ENCODE data around the gene ATOX1.

Gene ATOX1

GRCh38 chr5:151757233-151758140 lies 944 bp downstream of the ATOX1 start:
- H3K9me3 ChIP-seq (ENCODE audit: insufficient read depth, low read depth, low read length) = no peaks in the 10 kb centered on the region
- H3K27me3 ChIP-seq (ENCODE audit: insufficient read depth, low read length) = no peaks in the 10 kb centered on the region
- H2AK5ac ChIP-seq (ENCODE audit: low read length) = no peak overlapping the region
- no peak overlapping the region for H4K8ac ChIP-seq (ENCODE audit: low read depth, low read length)
- no peak overlapping the region for H2BK5ac ChIP-seq (ENCODE audit: low read depth, low read length, poor library complexity)
- H2BK120ac ChIP-seq (ENCODE audit: insufficient read depth, low read length, poor library complexity) = peak overlapping the region; percentile 57
- WGBS (ENCODE audit: extremely low coverage, insufficient coverage, insufficient read length) = no CpG with 5 or more reads among the region's 9 CpGs
- H3K14ac ChIP-seq (ENCODE audit: low read length) = peak overlapping the region; percentile 33
- H3K36me3 ChIP-seq (ENCODE audit: control insufficient read depth in 1 of 2, insufficient read depth in 2 of 2, low read length in 2 of 2) = peaks cover 2% of the 10 kb centered on the region in 2 experiments
- H3K4me2 ChIP-seq (ENCODE audit: low read length) = peak overlapping the region; percentile 72
- H3K4ac ChIP-seq (ENCODE audit: low read depth, low read length) = peak overlapping the region; percentile 30
- H3K23ac ChIP-seq (ENCODE audit: low read length) = no peak overlapping the region
- H3K18ac ChIP-seq (ENCODE audit: low read length) = no peak overlapping the region
- H3K4me1 ChIP-seq (ENCODE audit: control insufficient read depth in 1 of 2, insufficient read depth in 2 of 2, low read length in 2 of 2) = peaks cover 10 to 17% of the 10 kb centered on the region in 2 experiments
- peak overlapping the region; percentile 75 for H3K9ac ChIP-seq (ENCODE audit: low read length)
- H3K79me1 ChIP-seq (ENCODE audit: low read length) = peaks cover 7% of the 10 kb centered on the region
- peak overlapping the region; percentile 80 for H3K4me3 ChIP-seq (ENCODE audit: low read depth, low read length)
- peak in 1 of 2 donors; percentile 6 for DNase-seq
- H4K12ac ChIP-seq (ENCODE audit: low read depth, low read length) = no peak overlapping the region
- H2BK12ac ChIP-seq (ENCODE audit: low read length) = no peak overlapping the region
- H3K79me2 ChIP-seq (ENCODE audit: control insufficient read depth, insufficient read depth, low read length, poor library complexity) = peaks cover 4% of the 10 kb centered on the region
- peak overlapping the region; percentile 21 for H3K27ac ChIP-seq (ENCODE audit: low read depth, low read length)
- no peak overlapping the region for H2AFZ ChIP-seq (ENCODE audit: insufficient read depth, low read length, poor library complexity)
- peak overlapping the region; percentile 25 for H4K91ac ChIP-seq (ENCODE audit: low read depth, low read length)

- Histone ChIP-seq H3K23ac (ENCODE audit: low read length) (no peak overlapping the region), H3K36me3 (ENCODE audit: control insufficient read depth in 1 of 2, insufficient read depth in 2 of 2, low read length in 2 of 2) (peaks cover 2% of the 10 kb centered on the region in 2 experiments), H3K4me2 (ENCODE audit: low read length) (no peak overlapping the region), H3K14ac (ENCODE audit: low read length) (no peak overlapping the region), H3K4me3 (ENCODE audit: low read depth, low read length) (no peak overlapping the region), H3K9ac (ENCODE audit: low read length) (no peak overlapping the region), H3K18ac (ENCODE audit: low read length) (no peak overlapping the region), H3K9me3 (ENCODE audit: insufficient read depth, low read depth, low read length) (no peaks in the 10 kb centered on the region), H3K4ac (ENCODE audit: low read depth, low read length) (no peak overlapping the region), H3K27ac (ENCODE audit: low read depth, low read length) (no peak overlapping the region), H2AFZ (ENCODE audit: insufficient read depth, low read length, poor library complexity) (no peak overlapping the region), H2BK5ac (ENCODE audit: low read depth, low read length, poor library complexity) (no peak overlapping the region), H3K27me3 (ENCODE audit: insufficient read depth, low read length) (no peaks in the 10 kb centered on the region), H2BK120ac (ENCODE audit: insufficient read depth, low read length, poor library complexity) (no peak overlapping the region), H3K79me1 (ENCODE audit: low read length) (peaks cover 7% of the 10 kb centered on the region), H3K79me2 (ENCODE audit: control insufficient read depth, insufficient read depth, low read length, poor library complexity) (peaks cover 4% of the 10 kb centered on the region), H3K4me1 (ENCODE audit: control insufficient read depth in 1 of 2, insufficient read depth in 2 of 2, low read length in 2 of 2) (peaks cover 10 to 17% of the 10 kb centered on the region in 2 experiments), H4K12ac (ENCODE audit: low read depth, low read length) (no peak overlapping the region), H4K91ac (ENCODE audit: low read depth, low read length) (no peak overlapping the region), H2AK5ac (ENCODE audit: low read length) (no peak overlapping the region), H2BK12ac (ENCODE audit: low read length) (no peak overlapping the region), H4K8ac (ENCODE audit: low read depth, low read length) (no peak overlapping the region)
- no CpG with 5 or more reads among the region's 3 CpGs for WGBS (ENCODE audit: extremely low coverage, insufficient coverage, insufficient read length)
- DNase-seq = no peak
Observed at GRCh38 chr5:151755383-151755782, 3.0 kb downstream of the ATOX1 start.

- Histone ChIP-seq H4K8ac (ENCODE audit: low read depth, low read length) (no peak overlapping the region), H3K27ac (ENCODE audit: low read depth, low read length) (no peak overlapping the region), H4K91ac (ENCODE audit: low read depth, low read length) (no peak overlapping the region), H3K9ac (ENCODE audit: low read length) (no peak overlapping the region), H3K79me1 (ENCODE audit: low read length) (no peaks in the 10 kb centered on the region), H3K4me1 (ENCODE audit: control insufficient read depth in 1 of 2, insufficient read depth in 2 of 2, low read length in 2 of 2) (peaks cover 0 to 3% of the 10 kb centered on the region in 2 experiments), H3K27me3 (ENCODE audit: insufficient read depth, low read length) (no peaks in the 10 kb centered on the region), H3K4me3 (ENCODE audit: low read depth, low read length) (no peak overlapping the region), H2AK5ac (ENCODE audit: low read length) (no peak overlapping the region), H2BK12ac (ENCODE audit: low read length) (no peak overlapping the region), H3K79me2 (ENCODE audit: control insufficient read depth, insufficient read depth, low read length, poor library complexity) (no peaks in the 10 kb centered on the region), H2BK5ac (ENCODE audit: low read depth, low read length, poor library complexity) (no peak overlapping the region), H3K9me3 (ENCODE audit: insufficient read depth, low read depth, low read length) (no peaks in the 10 kb centered on the region), H3K4ac (ENCODE audit: low read depth, low read length) (no peak overlapping the region), H3K18ac (ENCODE audit: low read length) (no peak overlapping the region), H2AFZ (ENCODE audit: insufficient read depth, low read length, poor library complexity) (no peak overlapping the region), H3K23ac (ENCODE audit: low read length) (no peak overlapping the region), H2BK120ac (ENCODE audit: insufficient read depth, low read length, poor library complexity) (no peak overlapping the region), H3K4me2 (ENCODE audit: low read length) (no peak overlapping the region), H4K12ac (ENCODE audit: low read depth, low read length) (no peak overlapping the region), H3K14ac (ENCODE audit: low read length) (no peak overlapping the region), H3K36me3 (ENCODE audit: control insufficient read depth in 1 of 2, insufficient read depth in 2 of 2, low read length in 2 of 2) (peaks cover 2 to 4% of the 10 kb centered on the region in 2 experiments)
- no CpG with 5 or more reads among the region's 4 CpGs for WGBS (ENCODE audit: extremely low coverage, insufficient coverage, insufficient read length)
- no peak for DNase-seq
Observed at GRCh38 chr5:151751593-151751992, 6.8 kb downstream of the ATOX1 start.

GRCh38 chr5:151751091-151751490 lies 7.3 kb downstream of the ATOX1 start:
- no peak overlapping the region for H3K14ac ChIP-seq (ENCODE audit: low read length)
- no peak overlapping the region for H3K4me3 ChIP-seq (ENCODE audit: low read depth, low read length)
- no peak overlapping the region for H2AK5ac ChIP-seq (ENCODE audit: low read length)
- peaks cover 4 to 6% of the 10 kb centered on the region in 2 experiments for H3K36me3 ChIP-seq (ENCODE audit: control insufficient read depth in 1 of 2, insufficient read depth in 2 of 2, low read length in 2 of 2)
- peaks cover 0 to 3% of the 10 kb centered on the region in 2 experiments for H3K4me1 ChIP-seq (ENCODE audit: control insufficient read depth in 1 of 2, insufficient read depth in 2 of 2, low read length in 2 of 2)
- no peaks in the 10 kb centered on the region for H3K9me3 ChIP-seq (ENCODE audit: insufficient read depth, low read depth, low read length)
- no peaks in the 10 kb centered on the region for H3K27me3 ChIP-seq (ENCODE audit: insufficient read depth, low read length)
- no peak overlapping the region for H3K4ac ChIP-seq (ENCODE audit: low read depth, low read length)
- no peak overlapping the region for H4K91ac ChIP-seq (ENCODE audit: low read depth, low read length)
- no peak overlapping the region for H2BK120ac ChIP-seq (ENCODE audit: insufficient read depth, low read length, poor library complexity)
- H3K9ac ChIP-seq (ENCODE audit: low read length) = no peak overlapping the region
- no peak overlapping the region for H4K8ac ChIP-seq (ENCODE audit: low read depth, low read length)
- no peaks in the 10 kb centered on the region for H3K79me1 ChIP-seq (ENCODE audit: low read length)
- no peak overlapping the region for H4K12ac ChIP-seq (ENCODE audit: low read depth, low read length)
- no peak overlapping the region for H2BK12ac ChIP-seq (ENCODE audit: low read length)
- H3K79me2 ChIP-seq (ENCODE audit: control insufficient read depth, insufficient read depth, low read length, poor library complexity) = no peaks in the 10 kb centered on the region
- H2BK5ac ChIP-seq (ENCODE audit: low read depth, low read length, poor library complexity) = no peak overlapping the region
- no peak overlapping the region for H3K18ac ChIP-seq (ENCODE audit: low read length)
- H3K27ac ChIP-seq (ENCODE audit: low read depth, low read length) = no peak overlapping the region
- no peak overlapping the region for H3K23ac ChIP-seq (ENCODE audit: low read length)
- H2AFZ ChIP-seq (ENCODE audit: insufficient read depth, low read length, poor library complexity) = no peak overlapping the region
- WGBS (ENCODE audit: extremely low coverage, insufficient coverage, insufficient read length) = no CpG with 5 or more reads among the region's 4 CpGs
- H3K4me2 ChIP-seq (ENCODE audit: low read length) = no peak overlapping the region
- peak; percentile 38 to 75 for DNase-seq

Data from trophoblast cell (in vitro differentiated cells and primary cell).